PC-3 (cell line): ENCODE results near the gene HILPDA. TPM values are rescaled to one million over a fixed set of nuclear protein-coding genes. Genes with fewer than 3 reads are reported as not detected.
A peak's percentile ranks its signal among the peaks of the same experiment; 100 is the strongest.

Experiments
- ATAC-seq: fragments of 200-7000 bp; cut with Tn5 transposase; 2 replicates; pipeline ENCODE4 v1.9.1; 2020; ENCODE audit warnings: mild to moderate bottlenecking, moderate library complexity
- BruUV-seq: library from RNA; stranded (reverse); fragments of 400-500 nt; replicated peaks from 2 replicates; lab custom pipeline; 2021; lab: Mats Ljungman, UMichigan
- CTCF ChIA-PET: fragments of 300-600 bp; sonication (Branson Sonifier 250); formaldehyde crosslinking; loops from one replicate; lab custom pipeline; 2022; ENCODE audit warnings: antibody characterized with exemption; lab: Charles Lee
- POLR2A ChIA-PET: fragments of 300-600 bp; sonication (Branson Sonifier 250); formaldehyde crosslinking; loops from one replicate; lab custom pipeline; 2022; ENCODE audit warnings: antibody characterized with exemption; ENCODE audit not compliant: unreplicated experiment; lab: Charles Lee
- DNase-seq: peaks from one replicate; pipeline ENCODE4 v3.0.0-alpha.2; 2015
- H2AFZ ChIP-seq: fragments of 300-600 bp; sonication (generic); 2 replicates; pipeline ENCODE4 v1.6.0; 2016; ENCODE audit warnings: antibody characterized with exemption, low read length
- H3F3A ChIP-seq: fragments of 300-600 bp; sonication (generic); one replicate; pipeline ENCODE4 v1.6.0; 2017; ENCODE audit warnings: antibody characterized with exemption, low read length, control low read depth, mild to moderate bottlenecking; ENCODE audit not compliant: unreplicated experiment
- H3K27ac ChIP-seq: fragments of 300-600 bp; sonication (generic); 2 replicates; pipeline ENCODE4 v1.5.1; 2016; ENCODE audit warnings: mild to moderate bottlenecking, low read length
- H3K27me3 ChIP-seq: fragments of 300-600 bp; sonication (generic); 2 replicates; pipeline ENCODE4 v1.6.1; 2016; ENCODE audit warnings: low read length, mixed read lengths
- H3K36me3 ChIP-seq: fragments of 300-600 bp; sonication (generic); 2 replicates; pipeline ENCODE4 v1.6.1; 2016; ENCODE audit warnings: low read depth, mixed run types, low read length, mixed read lengths
- H3K4me1 ChIP-seq: fragments of 300-600 bp; sonication (generic); 2 replicates; pipeline ENCODE4 v1.5.1; 2016; ENCODE audit warnings: low read length; ENCODE audit not compliant: insufficient read depth
- H3K4me2 ChIP-seq: fragments of 300-600 bp; sonication (generic); 2 replicates; pipeline ENCODE4 v1.6.0; 2016; ENCODE audit warnings: low read length
- H3K4me3 ChIP-seq: fragments of 300-600 bp; sonication (generic); 2 replicates; pipeline ENCODE4 v1.5.1; 2016; ENCODE audit warnings: mild to moderate bottlenecking, low read length, mixed read lengths
- H3K79me2 ChIP-seq: fragments of 300-600 bp; sonication (generic); 2 replicates; pipeline ENCODE4 v1.6.1; 2017; ENCODE audit warnings: low read length, mixed read lengths
- H3K9ac ChIP-seq: fragments of 300-600 bp; sonication (generic); 2 replicates; pipeline ENCODE4 v1.6.0; 2016; ENCODE audit warnings: mild to moderate bottlenecking, low read length
- H3K9me2 ChIP-seq: fragments of 300-600 bp; sonication (generic); replicated peaks from 2 replicates; pipeline ENCODE4 v1.6.1; 2016; ENCODE audit warnings: mixed run types, low read length, mixed read lengths
- H3K9me3 ChIP-seq: fragments of 300-600 bp; sonication (generic); 2 replicates; pipeline ENCODE4 v1.6.1; 2016; ENCODE audit warnings: low read length, mixed read lengths
- H4K20me1 ChIP-seq: fragments of 300-600 bp; sonication (generic); 2 replicates; pipeline ENCODE4 v1.6.1; 2016; ENCODE audit warnings: low read length, mixed read lengths
- CTCF ChIP-seq: fragments of 300-600 bp; sonication (generic); conservative IDR thresholded peaks from 2 replicates; pipeline ENCODE4 v1.5.1; 2017; ENCODE audit warnings: antibody characterized with exemption, low read depth, mild to moderate bottlenecking, low read length
- EZH2 ChIP-seq: fragments of 300-600 bp; sonication (generic); IDR thresholded peaks from one replicate; pipeline ENCODE4 v1.6.1; 2017; ENCODE audit warnings: antibody characterized with exemption, mild to moderate bottlenecking, low read length; ENCODE audit not compliant: unreplicated experiment
- EZH2phosphoT487 ChIP-seq: fragments of 300-600 bp; sonication (generic); IDR thresholded peaks from 2 replicates; pipeline ENCODE4 v1.6.1; 2018; ENCODE audit warnings: mild to moderate bottlenecking, antibody characterized with exemption, low read length, borderline replicate concordance
- intact Hi-C: fragments of 100-400 bp; cut with micrococcal nuclease; formaldehyde crosslinking; loops from 2 replicates; pipeline ENCODE4 v1.9.0; 2023
- total RNA-seq: library from RNA; depleted of rRNA; stranded (reverse); fragments of >200 nt; gene quantifications from 2 replicates; pipeline ENCODE4 v1.2.3, GENCODE V29; 2014

The HILPDA gene
- total RNA-seq, 1 experiment from 2014 or later, result 29.1 TPM

GRCh38 chr7:128452552-128452951 lies 3.1 kb upstream of the HILPDA start:
- Histone ChIP-seq H3K9me3 (no peaks in the 10 kb centered on the region), H2AFZ (no peak overlapping the region), H3K4me2 (no peak overlapping the region), H3K4me1 (peaks cover 14% of the 10 kb centered on the region), H3K27me3 (no peaks in the 10 kb centered on the region), H3K27ac (no peak overlapping the region), H4K20me1 (peaks cover 6% of the 10 kb centered on the region), H3K36me3 (peaks cover 6% of the 10 kb centered on the region; the same call in 1 of the 2 replicates), H3K4me3 (no peak overlapping the region), H3K9ac (no peak overlapping the region), H3F3A (no peaks in the 10 kb centered on the region), H3K9me2 (no peaks in the 10 kb centered on the region), H3K79me2 (peaks cover 18% of the 10 kb centered on the region)
- POLR2A ChIA-PET, result no interaction called here
- intact Hi-C loops, result no loop called here
- BruUV-seq, result no TSS peak
- CTCF ChIA-PET, result interaction anchor here (0.6 kb wide), 1 partner anchor 22 kb away, joined by 4 read pairs; no protein-coding TSS in a partner anchor
- DNase-seq (no peak), ATAC-seq (no peak)
- TF ChIP-seq EZH2phosphoT487 (no peak), EZH2 (no peak), CTCF (no peak)

GRCh38 chr7:128453836-128454804 lies 1.6 kb upstream of the HILPDA start:
- Histone ChIP-seq H3K27ac (no peak overlapping the region), H4K20me1 (peaks cover 11% of the 10 kb centered on the region), H3K27me3 (no peaks in the 10 kb centered on the region), H2AFZ (no peak overlapping the region), H3K9me2 (no peaks in the 10 kb centered on the region), H3K79me2 (peaks cover 34% of the 10 kb centered on the region), H3K4me1 (peaks cover 28% of the 10 kb centered on the region), H3F3A (no peaks in the 10 kb centered on the region), H3K4me3 (no peak overlapping the region), H3K9me3 (no peaks in the 10 kb centered on the region), H3K4me2 (no peak overlapping the region), H3K9ac (no peak overlapping the region), H3K36me3 (peaks cover 14% of the 10 kb centered on the region; the same call in 1 of the 2 replicates)
- intact Hi-C loops, result no loop called here
- no peak for DNase-seq
- ChIA-PET CTCF (no interaction called here), POLR2A (no interaction called here)
- BruUV-seq, result no TSS peak
- no peak for ATAC-seq
- no peak for TF ChIP-seq EZH2phosphoT487

- ChIA-PET CTCF (interaction anchor here (0.6 kb wide), 1 partner anchor 126 kb away, joined by 8 read pairs; no protein-coding TSS in a partner anchor), POLR2A (interaction anchor here (0.6 kb wide), 1 partner anchor 449 kb away, joined by 4 read pairs; no protein-coding TSS in a partner anchor)
- H3K4me1 ChIP-seq, result peaks cover 28% of the 10 kb centered on the region
- no peaks in the 10 kb centered on the region for H3F3A ChIP-seq
- peak overlapping the region; percentile 90 for H2AFZ ChIP-seq
- TF ChIP-seq CTCF (no peak), EZH2 (no peak), EZH2phosphoT487 (no peak)
- BruUV-seq, result TSS peak; percentile 99
- peak overlapping the region; percentile 97 for H3K4me3 ChIP-seq
- H4K20me1 ChIP-seq, result peaks cover 16% of the 10 kb centered on the region
- H3K9me2 ChIP-seq, result no peaks in the 10 kb centered on the region
- H3K27me3 ChIP-seq, result no peaks in the 10 kb centered on the region
- H3K79me2 ChIP-seq, result peaks cover 43% of the 10 kb centered on the region
- peak overlapping the region; percentile 94 for H3K4me2 ChIP-seq
- H3K9me3 ChIP-seq, result no peaks in the 10 kb centered on the region
- ATAC-seq (no peak), DNase-seq (peak; percentile 2)
- peak overlapping the region; percentile 69 for H3K27ac ChIP-seq
- intact Hi-C loops, result no loop called here
- H3K9ac ChIP-seq, result peak overlapping the region; percentile 90
- peaks cover 14% of the 10 kb centered on the region; the same call in 1 of the 2 replicates for H3K36me3 ChIP-seq
Observed at GRCh38 chr7:128454808-128455542, 703 bp upstream of the HILPDA start.
